NB4 (cell line): Measurements from ENCODE around the gene MPPED1.

ENCODE experiments used
- DNase-seq: peaks from one replicate; pipeline ENCODE4 v3.0.0; 2010; ENCODE audit warnings: low read depth
- H3K4me3 ChIP-seq: one replicate; pipeline ENCODE4 v1.5.1; 2011; ENCODE audit warnings: mild to moderate bottlenecking, low read depth, low read length, moderate library complexity
- MYC ChIP-seq: IDR thresholded peaks from 2 replicates; pipeline ENCODE4 v1.6.1; 2011; ENCODE audit warnings: low read depth, low read length
- POLR2A ChIP-seq: IDR thresholded peaks from 2 replicates; pipeline ENCODE4 v1.6.1; 2011; ENCODE audit warnings: mild to moderate bottlenecking; ENCODE audit not compliant: insufficient read length; ENCODE audit errors: extremely low read depth
- TF ChIP-seq, protein P1 (sequence below): IDR thresholded peaks from one replicate; pipeline ENCODE4 v1.5.1; 2012; ENCODE audit warnings: low read depth, low read length
- TF ChIP-seq, protein P2 (sequence below): IDR thresholded peaks from 2 replicates; pipeline ENCODE4 v1.6.1; 2011; ENCODE audit warnings: low read depth, low read length

The MPPED1 gene

DNA sequence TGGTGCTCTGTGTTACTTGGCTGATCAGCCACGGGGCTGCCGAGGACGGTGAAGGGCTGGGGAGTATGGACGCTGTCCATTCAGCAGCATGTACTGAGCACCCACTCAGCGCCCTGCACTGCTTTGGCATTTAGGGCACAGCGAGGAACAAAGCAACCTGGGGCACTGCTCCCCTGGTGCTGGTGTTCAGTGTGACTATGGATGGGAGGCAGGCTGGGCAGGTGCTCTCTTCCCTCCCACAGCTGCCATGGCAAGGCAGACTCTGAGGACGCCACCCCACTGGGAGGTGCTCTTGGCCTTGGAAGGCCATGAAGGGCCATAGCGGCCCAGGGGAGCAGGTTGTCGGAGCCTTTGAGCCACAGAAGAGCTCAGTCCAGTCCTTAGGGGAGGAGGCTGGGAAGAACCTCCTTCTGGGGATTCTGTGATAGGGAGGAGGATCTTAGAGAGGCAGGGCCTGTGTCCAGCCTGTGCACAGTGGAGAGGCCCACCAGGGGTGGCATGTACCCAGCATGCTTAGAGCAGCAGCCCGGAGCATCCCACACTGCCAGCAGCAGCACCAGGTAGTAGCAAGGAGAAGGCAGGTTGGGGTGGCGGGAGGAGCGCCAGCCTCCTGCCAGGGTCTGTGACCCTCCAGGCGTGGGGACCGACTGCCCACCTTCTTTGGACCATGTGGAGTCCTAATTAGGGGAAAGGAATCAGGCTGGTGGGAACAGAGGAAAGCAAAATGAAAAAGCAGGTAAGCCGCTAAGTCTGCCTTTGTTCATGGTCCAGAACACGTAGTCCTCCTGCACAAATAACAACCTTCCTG, 141.8 kb downstream of the MPPED1 start:
- TF ChIP-seq, protein P1, sequence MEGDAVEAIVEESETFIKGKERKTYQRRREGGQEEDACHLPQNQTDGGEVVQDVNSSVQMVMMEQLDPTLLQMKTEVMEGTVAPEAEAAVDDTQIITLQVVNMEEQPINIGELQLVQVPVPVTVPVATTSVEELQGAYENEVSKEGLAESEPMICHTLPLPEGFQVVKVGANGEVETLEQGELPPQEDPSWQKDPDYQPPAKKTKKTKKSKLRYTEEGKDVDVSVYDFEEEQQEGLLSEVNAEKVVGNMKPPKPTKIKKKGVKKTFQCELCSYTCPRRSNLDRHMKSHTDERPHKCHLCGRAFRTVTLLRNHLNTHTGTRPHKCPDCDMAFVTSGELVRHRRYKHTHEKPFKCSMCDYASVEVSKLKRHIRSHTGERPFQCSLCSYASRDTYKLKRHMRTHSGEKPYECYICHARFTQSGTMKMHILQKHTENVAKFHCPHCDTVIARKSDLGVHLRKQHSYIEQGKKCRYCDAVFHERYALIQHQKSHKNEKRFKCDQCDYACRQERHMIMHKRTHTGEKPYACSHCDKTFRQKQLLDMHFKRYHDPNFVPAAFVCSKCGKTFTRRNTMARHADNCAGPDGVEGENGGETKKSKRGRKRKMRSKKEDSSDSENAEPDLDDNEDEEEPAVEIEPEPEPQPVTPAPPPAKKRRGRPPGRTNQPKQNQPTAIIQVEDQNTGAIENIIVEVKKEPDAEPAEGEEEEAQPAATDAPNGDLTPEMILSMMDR = no peak
- TF ChIP-seq POLR2A = no peak
- TF ChIP-seq, protein P2, sequence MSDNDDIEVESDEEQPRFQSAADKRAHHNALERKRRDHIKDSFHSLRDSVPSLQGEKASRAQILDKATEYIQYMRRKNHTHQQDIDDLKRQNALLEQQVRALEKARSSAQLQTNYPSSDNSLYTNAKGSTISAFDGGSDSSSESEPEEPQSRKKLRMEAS = no peak
- no peak for TF ChIP-seq MYC
- no peak overlapping the region for H3K4me3 ChIP-seq
- no peak for DNase-seq

- TF ChIP-seq, protein P1 = no peak
- no peak for TF ChIP-seq MYC
- TF ChIP-seq, protein P2 = no peak
- no peak for TF ChIP-seq POLR2A
- DNase-seq = no peak
- H3K4me3 ChIP-seq = no peak overlapping the region
Observed at GRCh38 chr22:43554259-43554636, 142.4 kb downstream of the MPPED1 start.

DNA sequence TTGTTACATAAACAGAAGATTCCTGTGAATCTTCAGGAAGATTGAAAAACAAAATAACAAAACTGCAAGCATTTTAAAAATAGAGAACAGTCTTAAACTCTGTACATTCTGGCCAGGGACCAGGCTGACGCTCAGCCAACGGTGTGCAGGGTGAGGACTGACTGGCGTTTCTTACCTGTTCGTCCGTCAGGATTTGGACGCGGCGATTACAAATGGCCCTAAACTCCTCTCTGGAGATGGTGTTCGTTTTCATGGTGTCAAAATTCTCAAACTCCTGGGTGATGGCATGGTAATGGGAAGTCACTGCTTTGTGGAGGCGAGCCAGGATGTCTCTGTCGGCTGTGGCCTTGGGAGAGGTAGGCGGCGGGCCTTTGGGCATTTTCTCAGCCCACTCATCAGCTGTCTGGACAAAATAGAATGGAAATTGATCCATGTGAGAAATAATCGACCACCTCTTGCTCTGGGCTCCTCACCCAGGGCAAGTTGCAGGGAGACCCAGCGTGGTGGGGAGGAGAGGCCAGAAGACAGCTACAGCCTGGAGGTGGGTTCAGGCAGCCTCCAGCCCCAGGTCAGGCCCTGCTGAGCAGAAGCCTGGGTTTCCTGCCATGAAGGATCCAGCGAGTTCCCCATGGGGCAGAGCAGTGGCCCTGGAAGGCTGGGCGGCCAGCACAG, 143.0 kb downstream of the MPPED1 start:
- DNase-seq = no peak
- H3K4me3 ChIP-seq = no peak overlapping the region
- TF ChIP-seq, protein P2 = no peak
- TF ChIP-seq MYC = no peak
- TF ChIP-seq POLR2A = no peak
- TF ChIP-seq, protein P1 = no peak

- no peak for DNase-seq
- TF ChIP-seq, protein P1 = no peak
- TF ChIP-seq MYC (no peak), POLR2A (no peak)
- TF ChIP-seq, protein P2 = no peak
- no peak overlapping the region for H3K4me3 ChIP-seq
Observed at GRCh38 chr22:43555561-43556515, 144.0 kb downstream of the MPPED1 start.
